Breast epithelium (tissue), 3 donors: ENCODE measurements around the gene SDK2.

Source experiments
- CTCF ChIP-seq, 3 donors: fragments of 450-650 bp; IDR thresholded peaks; one replicate each; pipeline ENCODE4 v1.5.1; 2016 to 2017; ENCODE audit warnings: antibody characterized with exemption in 3 of 3, mild to moderate bottlenecking in 3 of 3, moderate library complexity in 3 of 3
- POLR2A ChIP-seq: fragments of 450-650 bp; IDR thresholded peaks from one replicate; pipeline ENCODE4 v1.6.1; 2016; ENCODE audit warnings: antibody characterized with exemption, mild to moderate bottlenecking, moderate library complexity
- POLR2AphosphoS5 ChIP-seq, 3 donors: sonication (generic); formaldehyde crosslinking; IDR thresholded peaks; one replicate each; pipeline ENCODE4 v1.6.1; 2017; ENCODE audit warnings: antibody characterized with exemption in 3 of 3

GRCh38 chr17:73581379-73581778 lies 62.9 kb downstream of the SDK2 start:
- TF ChIP-seq POLR2A: no peak
- TF ChIP-seq CTCF (IDR thresholded peaks at IDR 0.05): no peak
- no peak for TF ChIP-seq POLR2AphosphoS5 (IDR thresholded peaks at IDR 0.05)
